ENCODE results near the gene STAT3.
"Not testable (repeated sequence)": the region's sequence is repeated elsewhere in the genome, so short reads cannot be mapped to it uniquely, and the experiment has no call there.

STAT3 gene

GRCh38 chr17:42345396-42346073 is 42.7 kb downstream of the STAT3 start:
- no peak for DNase-seq

- DNase-seq, result no peak
Observed at GRCh38 chr17:42342242-42343008, 45.8 kb downstream of the STAT3 start.

- no peak for DNase-seq
Observed at GRCh38 chr17:42341568-42341967, 46.7 kb downstream of the STAT3 start.

- no peak for DNase-seq
Observed at GRCh38 chr17:42340691-42341127, 47.5 kb downstream of the STAT3 start.

- DNase-seq, result no peak
Observed at GRCh38 chr17:42339221-42339620, 49.0 kb downstream of the STAT3 start.

GRCh38 chr17:42338427-42338985 is 49.7 kb downstream of the STAT3 start:
- DNase-seq, result no peak

GRCh38 chr17:42337442-42337841 is 50.8 kb downstream of the STAT3 start:
- no peak for DNase-seq

GRCh38 chr17:42334677-42335076 is 53.6 kb downstream of the STAT3 start:
- no peak for DNase-seq

GRCh38 chr17:42333053-42333452 is 55.2 kb downstream of the STAT3 start:
- no peak for DNase-seq

GRCh38 chr17:42329025-42329976 is 58.9 kb downstream of the STAT3 start:
- DNase-seq, result no peak

GRCh38 chr17:42325026-42325425 is 63.2 kb downstream of the STAT3 start:
- no peak for DNase-seq

- no peak for DNase-seq
Observed at GRCh38 chr17:42323268-42323773, 64.9 kb downstream of the STAT3 start.

GRCh38 chr17:42322382-42323267 is 65.6 kb downstream of the STAT3 start:
- peak; percentile 97 for DNase-seq

GRCh38 chr17:42321555-42321954 is 66.7 kb downstream of the STAT3 start:
- peak; percentile 88 for DNase-seq

- DNase-seq, result not testable (repeated sequence)
Observed at GRCh38 chr17:42317967-42318366, 70.3 kb downstream of the STAT3 start.

- peak; percentile 70 for DNase-seq
Observed at GRCh38 chr17:42317266-42317845, 70.9 kb downstream of the STAT3 start.

GRCh38 chr17:42316755-42317154 is 71.5 kb downstream of the STAT3 start:
- DNase-seq, result no peak

GRCh38 chr17:42315402-42316156 is 72.7 kb downstream of the STAT3 start:
- DNase-seq, result no peak

GRCh38 chr17:42313773-42314566 is 74.3 kb downstream of the STAT3 start:
- DNase-seq, result no peak

GRCh38 chr17:42313389-42313772 is 74.9 kb downstream of the STAT3 start:
- DNase-seq, result no peak

Data from NCI-H1694 (cell line).